Jurkat, Clone E6-1 (cell line): ENCODE data around the gene TMEM156.
"Not testable (repeated sequence)": the region's sequence is repeated elsewhere in the genome, so short reads cannot be mapped to it uniquely, and the experiment has no call there.

Source experiments
- DNase-seq: peaks from one replicate; pipeline ENCODE4 v3.0.0-alpha.2; 2011; ENCODE audit warnings: low read depth, low spot score
- H3K4me3 ChIP-seq: 2 replicates; pipeline ENCODE4 v1.5.1; 2011; ENCODE audit warnings: mild to moderate bottlenecking, low read length, control low read depth, moderate library complexity

The TMEM156 gene

DNA sequence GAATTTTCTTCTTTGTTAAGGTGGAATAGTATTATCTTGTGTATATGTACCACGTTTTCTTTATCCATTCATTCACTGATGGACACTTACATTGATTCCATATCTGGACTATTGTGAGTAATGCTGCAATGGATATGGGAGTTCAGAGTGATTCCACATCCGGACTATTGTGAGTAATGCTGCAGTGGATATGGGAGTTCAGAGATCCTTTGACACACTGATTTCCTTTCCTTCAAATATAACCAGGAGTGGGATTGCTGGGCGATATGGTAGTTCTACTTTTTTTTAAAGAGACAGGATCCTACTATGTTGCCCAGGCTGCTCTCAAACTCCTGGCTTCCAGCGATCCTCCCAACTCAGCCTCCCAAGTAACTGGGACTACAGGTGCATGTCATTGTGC lies 12.1 kb downstream of the TMEM156 start:
- DNase-seq, result no peak

GRCh38 chr4:39014028-39014427 lies 18.2 kb downstream of the TMEM156 start:
- DNase-seq, result no peak
- no peak overlapping the region for H3K4me3 ChIP-seq

More for the DNA sequence above, 12.1 kb downstream of the TMEM156 start:
- H3K4me3 ChIP-seq, result no peak overlapping the region

GRCh38 chr4:39004758-39005157 lies 27.5 kb downstream of the TMEM156 start:
- H3K4me3 ChIP-seq, result no peak overlapping the region
- no peak for DNase-seq

- not testable (repeated sequence) for DNase-seq, H3K4me3 ChIP-seq
These were observed 30.2 kb downstream of the TMEM156 start for GRCh38 chr4:39002058-39002457.

- no peak for DNase-seq
- no peak overlapping the region for H3K4me3 ChIP-seq
These were observed 36.6 kb downstream of the TMEM156 start for GRCh38 chr4:38995660-38996005.

DNA sequence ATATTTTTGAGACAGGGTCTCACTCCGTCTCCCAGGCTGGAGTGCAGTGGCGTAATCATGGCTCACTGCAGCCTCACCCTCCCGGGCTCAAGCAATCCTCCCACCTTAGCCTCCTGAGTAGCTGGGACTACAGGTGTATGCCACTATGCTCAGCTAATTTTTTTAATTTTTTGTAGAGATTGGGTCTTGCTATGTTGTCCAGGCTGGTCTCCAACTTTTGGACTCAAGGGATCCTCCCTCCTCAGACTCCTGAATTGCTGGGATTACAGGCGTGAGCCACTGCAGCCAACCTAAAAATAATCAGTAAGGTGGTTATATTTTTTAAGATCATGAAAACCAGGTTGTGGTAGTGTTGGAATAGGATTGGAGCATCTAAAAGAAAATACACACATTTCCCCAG lies 38.1 kb downstream of the TMEM156 start:
- no peak overlapping the region for H3K4me3 ChIP-seq
- no peak for DNase-seq

GRCh38 chr4:38993683-38994082 lies 38.5 kb downstream of the TMEM156 start:
- no peak for DNase-seq
- no peak overlapping the region for H3K4me3 ChIP-seq

DNA sequence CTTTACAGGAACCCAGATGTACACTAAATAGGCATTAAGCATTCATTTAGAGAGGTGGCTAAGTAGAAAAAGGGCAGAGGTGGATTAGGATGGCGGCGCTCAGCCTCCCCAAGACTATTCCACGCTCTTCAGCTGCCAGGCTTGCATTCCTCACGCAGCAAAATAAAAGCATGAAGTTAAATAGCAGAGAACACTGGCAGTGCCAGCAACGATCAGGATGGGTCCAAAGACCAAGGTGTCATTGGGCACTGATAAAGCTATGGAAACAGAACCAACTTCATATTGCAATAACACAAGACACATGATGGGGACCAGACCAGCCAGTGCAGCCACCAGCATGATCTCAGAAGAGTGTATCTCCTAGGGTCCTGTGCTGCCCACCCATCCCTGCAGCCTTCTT lies 42.0 kb downstream of the TMEM156 start:
- DNase-seq, result no peak

DNA sequence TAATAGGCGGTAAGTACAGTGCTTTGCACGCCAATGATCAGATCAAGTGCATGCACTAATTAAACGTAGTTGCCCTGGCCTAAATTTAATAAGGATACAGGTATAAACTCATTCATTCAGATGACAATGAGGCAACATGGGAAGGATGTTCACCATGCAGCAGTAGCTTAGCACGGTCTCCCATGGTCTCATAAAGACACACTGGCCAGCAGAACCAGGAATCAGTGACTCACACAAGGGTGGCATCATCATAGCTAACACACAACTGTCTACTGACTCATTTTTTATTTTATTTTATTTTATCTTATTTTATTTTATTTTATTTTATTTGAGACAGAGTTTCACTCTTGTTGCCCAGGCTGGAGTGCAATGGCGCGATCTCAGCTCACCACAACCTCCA lies 42.7 kb downstream of the TMEM156 start:
- DNase-seq, result no peak
- no peak overlapping the region for H3K4me3 ChIP-seq

More for the DNA sequence above, 42.0 kb downstream of the TMEM156 start:
- H3K4me3 ChIP-seq, result no peak overlapping the region

DNA sequence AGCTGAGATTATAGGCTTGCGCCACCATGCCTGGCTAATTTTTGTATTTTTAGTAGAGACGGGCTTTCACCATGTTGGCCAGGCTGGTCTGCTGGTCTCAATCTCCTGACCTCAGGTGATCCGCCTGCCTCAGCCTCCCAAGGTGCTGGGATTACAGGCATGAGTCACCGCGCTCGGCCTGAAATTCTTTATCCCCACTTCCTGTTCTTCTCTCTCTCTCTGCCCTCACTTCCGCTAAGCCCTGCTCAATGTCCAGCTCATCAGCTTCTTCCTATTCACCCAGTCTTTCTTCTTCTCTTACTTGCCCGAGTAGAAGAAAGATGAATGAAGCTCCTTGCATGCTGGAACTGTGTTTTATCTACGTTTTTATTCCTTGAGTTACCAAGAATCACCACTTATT lies 43.9 kb downstream of the TMEM156 start:
- not testable (repeated sequence) for DNase-seq, H3K4me3 ChIP-seq

GRCh38 chr4:38987491-38987890 lies 44.7 kb downstream of the TMEM156 start:
- H3K4me3 ChIP-seq, result no peak overlapping the region
- no peak for DNase-seq

DNA sequence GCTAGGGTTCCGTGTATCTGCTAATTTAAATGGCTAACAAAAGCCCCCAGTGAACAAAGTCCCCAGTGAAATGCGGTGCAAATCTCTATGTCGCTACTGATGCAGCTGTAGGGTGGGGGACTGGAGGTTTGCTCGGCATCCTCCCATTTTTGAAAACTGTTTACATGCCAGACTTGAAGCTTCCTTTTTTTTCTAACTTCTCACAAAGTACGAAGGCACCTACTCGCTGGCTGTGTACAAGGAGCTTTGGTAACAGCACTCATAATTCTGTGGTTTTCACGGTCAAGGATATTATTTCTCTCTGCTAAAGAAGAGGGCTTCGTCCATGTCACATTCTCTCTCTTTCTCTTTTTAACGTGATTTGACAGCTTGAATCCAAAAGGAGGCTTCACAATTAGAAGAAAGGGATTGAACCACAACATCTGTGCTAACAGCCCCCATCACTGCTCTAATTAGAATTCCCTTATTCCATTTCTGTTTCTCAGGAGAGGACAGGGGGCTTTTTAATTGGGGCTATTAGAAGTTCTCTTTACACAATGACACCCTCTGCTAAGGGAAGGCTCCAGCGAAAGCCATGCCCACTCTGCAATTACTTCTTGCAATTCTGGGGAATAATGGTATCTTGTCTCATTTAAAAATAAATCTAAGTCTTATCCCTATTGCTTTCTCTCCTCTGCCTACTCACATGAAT lies 46.7 kb downstream of the TMEM156 start:
- no peak overlapping the region for H3K4me3 ChIP-seq
- no peak for DNase-seq

- H3K4me3 ChIP-seq, result no peak overlapping the region
- no peak for DNase-seq
These were observed 48.2 kb downstream of the TMEM156 start for GRCh38 chr4:38983787-38984598.

DNA sequence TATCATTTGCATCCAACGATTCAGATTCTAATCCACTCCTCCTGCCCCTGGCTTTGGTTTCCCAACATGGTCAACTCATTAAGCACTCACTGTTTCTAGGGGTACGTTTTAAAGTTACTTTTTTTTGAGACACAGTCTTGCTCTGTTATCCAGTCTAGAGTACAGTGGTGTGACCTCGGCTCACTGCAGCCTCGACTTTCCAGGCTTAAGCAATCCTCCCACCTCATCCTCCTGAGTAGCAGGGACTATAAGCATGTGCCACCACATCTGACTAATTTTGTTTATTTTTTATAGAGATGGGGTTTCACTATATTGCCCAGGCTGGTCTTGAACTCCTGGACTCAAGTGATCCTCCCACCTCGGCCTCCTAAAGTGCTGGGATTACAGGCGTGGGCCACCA lies 48.9 kb downstream of the TMEM156 start:
- no peak for DNase-seq
- no peak overlapping the region for H3K4me3 ChIP-seq

DNA sequence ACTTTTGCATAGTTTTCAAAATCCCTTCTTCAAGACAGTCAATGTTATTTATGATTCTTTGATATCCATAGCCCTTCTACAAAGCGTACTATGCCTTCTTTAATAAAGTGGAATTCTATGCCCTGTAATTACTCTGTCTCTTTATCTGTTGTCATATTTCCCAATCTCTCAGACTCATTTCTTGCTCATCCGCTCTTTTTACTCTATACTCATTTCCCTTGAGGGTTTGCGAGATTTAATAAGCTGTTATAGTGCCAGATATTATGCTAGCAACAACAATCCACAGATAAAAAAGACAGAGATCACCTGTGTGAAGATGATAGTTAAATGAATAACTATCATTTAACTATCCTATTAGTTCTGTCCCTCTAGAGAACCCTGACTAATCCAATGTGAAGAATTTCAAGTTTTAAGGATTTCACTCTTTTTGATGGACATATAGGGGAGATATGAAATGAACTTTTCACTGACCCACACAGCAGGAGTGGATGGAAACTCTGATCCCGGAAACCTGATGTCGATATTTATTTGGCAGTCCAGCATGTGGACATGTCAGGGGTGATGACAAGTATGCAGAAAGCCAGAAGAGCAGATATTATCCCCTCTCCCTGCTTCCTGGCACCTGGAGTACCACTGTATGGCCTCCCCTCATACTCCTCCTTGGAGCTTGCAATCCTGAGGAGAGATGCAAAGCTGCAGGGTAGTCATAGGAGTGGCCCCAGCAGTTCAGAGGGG lies 49.7 kb downstream of the TMEM156 start:
- no peak overlapping the region for H3K4me3 ChIP-seq

GRCh38 chr4:38980903-38981676 lies 51.1 kb downstream of the TMEM156 start:
- DNase-seq, result no peak
- no peak overlapping the region for H3K4me3 ChIP-seq

More for the DNA sequence above, 49.7 kb downstream of the TMEM156 start:
- DNase-seq, result no peak

- H3K4me3 ChIP-seq, result no peak overlapping the region
- no peak for DNase-seq
These were observed 52.5 kb downstream of the TMEM156 start for GRCh38 chr4:38979511-38980230.

GRCh38 chr4:38979081-38979480 lies 53.1 kb downstream of the TMEM156 start:
- DNase-seq, result no peak
- H3K4me3 ChIP-seq, result no peak overlapping the region

DNA sequence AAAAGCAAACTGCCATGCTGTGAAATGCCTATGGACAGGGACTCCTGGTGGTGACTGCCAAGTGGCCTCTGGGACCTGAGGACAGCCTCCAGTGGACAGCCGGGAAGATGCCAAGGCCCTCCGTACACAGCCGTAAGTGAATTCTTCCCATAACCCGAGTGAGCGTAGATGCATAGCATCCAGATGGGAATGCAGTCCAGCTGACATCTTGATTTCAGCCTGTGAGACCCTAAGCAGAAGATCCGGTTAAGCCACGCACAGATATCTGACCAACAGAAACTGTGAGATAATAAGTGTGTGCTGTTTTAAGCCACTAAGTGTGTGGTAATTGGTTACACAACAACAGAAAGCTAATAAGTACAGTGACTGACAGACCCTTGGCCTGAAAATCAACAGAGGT lies 55.9 kb downstream of the TMEM156 start:
- no peak for DNase-seq
- no peak overlapping the region for H3K4me3 ChIP-seq
